ENCODE results near the gene ANKH. TPM values are rescaled to one million over a fixed set of nuclear protein-coding genes. Genes with fewer than 3 reads are reported as not detected.
"Not testable (repeated sequence)": the region's sequence is repeated elsewhere in the genome, so short reads cannot be mapped to it uniquely, and the experiment has no call there.

ANKH gene
- total and polyA plus RNA-seq, 4 experiments from 2014 or later: 34.1 to 165 (median 114) TPM

DNA sequence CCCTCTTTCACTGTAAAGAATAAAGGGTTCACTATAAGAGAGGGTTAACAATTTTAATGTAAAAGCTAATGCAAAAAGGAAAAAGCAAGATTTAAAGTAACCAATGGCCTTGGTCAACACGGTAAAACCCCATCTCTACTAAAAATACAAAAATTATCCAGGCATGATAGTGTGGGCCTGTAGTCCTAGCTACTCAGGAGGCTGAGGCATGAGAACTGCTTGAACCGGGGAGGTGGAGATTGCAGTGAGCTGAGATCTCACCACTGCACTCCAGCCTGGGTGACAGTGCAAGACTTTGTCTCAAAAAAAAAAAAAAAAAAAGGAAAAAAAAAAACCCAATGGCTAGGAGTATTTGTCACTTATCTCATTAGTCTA lies 53.8 kb downstream of the ANKH start:
- H3K27ac Mint-ChIP-seq: peak overlapping the region in 2 of 7 donors; percentile 21 to 66
- H3K36me3 ChIP-seq (ENCODE audit: insufficient read depth, low read length); H3K4me3 Mint-ChIP-seq; POLR2A ChIA-PET (ENCODE audit: partially characterized antibody); H3K4me3 ChIP-seq (ENCODE audit: low read length in 2 of 2); H3K27me3 ChIP-seq (ENCODE audit: insufficient read depth, low read length); H3K27ac ChIP-seq (ENCODE audit: low read depth, low read length); H3K27me3 Mint-ChIP-seq; H3K9me3 ChIP-seq (ENCODE audit: control insufficient read depth in 1 of 2, low read length in 2 of 2); DNase-seq; H3K36me3 Mint-ChIP-seq; H3K9me3 Mint-ChIP-seq; intact Hi-C loops (cut with micrococcal nuclease): not testable (repeated sequence)
- CTCF ChIA-PET (ENCODE audit: partially characterized antibody): interaction anchor here (1.3 to 1.4 kb wide), 2 partner anchors 9 to 50 kb away, joined by 3 to 4 read pairs; no protein-coding TSS in a partner anchor
- H3K4me1 ChIP-seq (ENCODE audit: insufficient read depth, low read length): peaks cover 18% of the 10 kb centered on the region
- peaks cover 47 to 78% (median 58%) of the 10 kb centered on the region in 4 donors for H3K4me1 Mint-ChIP-seq

DNA sequence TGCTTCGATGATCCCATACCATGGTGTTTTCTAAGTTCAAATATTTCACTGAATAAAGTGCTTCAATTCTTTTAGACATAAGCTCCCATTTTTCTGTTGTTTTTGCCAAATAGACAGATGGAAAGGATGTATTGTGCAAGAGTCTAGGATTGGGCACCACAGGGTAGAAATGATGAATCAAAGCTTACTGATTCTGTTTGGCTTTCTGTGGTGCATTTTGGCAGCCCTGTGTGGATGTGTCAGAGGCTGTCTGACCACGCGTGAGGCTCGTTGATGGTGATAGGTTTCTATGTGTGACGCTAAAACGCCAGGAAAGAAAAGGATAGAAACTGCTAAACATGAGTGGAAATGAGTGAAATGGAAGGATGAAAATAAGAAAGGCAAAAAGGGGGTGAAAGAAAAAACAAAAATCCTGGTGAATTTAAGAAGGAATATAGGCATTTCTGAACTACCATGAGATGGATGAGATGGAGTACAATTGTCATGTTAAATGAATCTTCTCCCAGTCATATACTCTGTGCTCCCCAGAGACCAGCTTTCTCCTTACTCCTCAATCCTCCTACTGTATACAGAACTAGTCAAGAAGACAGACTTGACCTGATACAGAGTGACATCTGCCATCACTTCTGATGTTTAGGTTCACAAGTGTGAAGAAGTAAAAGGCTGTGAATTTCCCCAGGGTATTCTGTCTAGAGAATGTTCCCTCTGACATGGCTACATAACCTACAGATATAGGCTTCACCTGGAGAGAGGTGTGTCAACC lies 54.4 kb downstream of the ANKH start:
- POLR2A ChIA-PET (ENCODE audit: partially characterized antibody): no interaction called here
- no peaks in the 10 kb centered on the region for H3K27me3 ChIP-seq (ENCODE audit: insufficient read depth, low read length)
- H3K27ac Mint-ChIP-seq: peak overlapping the region in 2 of 7 donors; percentile 21 to 53
- peaks cover 6 to 9% of the 10 kb centered on the region in 2 donors for H3K36me3 Mint-ChIP-seq
- no peak overlapping the region for H3K27ac ChIP-seq (ENCODE audit: low read depth, low read length)
- H3K9me3 Mint-ChIP-seq: no peaks in the 10 kb centered on the region
- H3K9me3 ChIP-seq (ENCODE audit: control insufficient read depth in 1 of 2, low read length in 2 of 2): no peaks in the 10 kb centered on the region
- H3K27me3 Mint-ChIP-seq: no peaks in the 10 kb centered on the region
- H3K4me1 Mint-ChIP-seq: peaks cover 50 to 80% (median 60%) of the 10 kb centered on the region in 4 donors
- H3K4me3 ChIP-seq (ENCODE audit: low read length in 2 of 2): no peak overlapping the region
- H3K4me3 Mint-ChIP-seq: no peak overlapping the region
- DNase-seq: no peak
- CTCF ChIA-PET (ENCODE audit: partially characterized antibody): interaction anchor here (0.6 to 1.4 kb wide), 6 partner anchors 10 to 90 kb away, joined by 3 to 4 read pairs (median 3); no protein-coding TSS in a partner anchor
- H3K36me3 ChIP-seq (ENCODE audit: insufficient read depth, low read length): no peaks in the 10 kb centered on the region
- H3K4me1 ChIP-seq (ENCODE audit: insufficient read depth, low read length): peaks cover 24% of the 10 kb centered on the region
- intact Hi-C loops (cut with micrococcal nuclease): no loop called here

DNA sequence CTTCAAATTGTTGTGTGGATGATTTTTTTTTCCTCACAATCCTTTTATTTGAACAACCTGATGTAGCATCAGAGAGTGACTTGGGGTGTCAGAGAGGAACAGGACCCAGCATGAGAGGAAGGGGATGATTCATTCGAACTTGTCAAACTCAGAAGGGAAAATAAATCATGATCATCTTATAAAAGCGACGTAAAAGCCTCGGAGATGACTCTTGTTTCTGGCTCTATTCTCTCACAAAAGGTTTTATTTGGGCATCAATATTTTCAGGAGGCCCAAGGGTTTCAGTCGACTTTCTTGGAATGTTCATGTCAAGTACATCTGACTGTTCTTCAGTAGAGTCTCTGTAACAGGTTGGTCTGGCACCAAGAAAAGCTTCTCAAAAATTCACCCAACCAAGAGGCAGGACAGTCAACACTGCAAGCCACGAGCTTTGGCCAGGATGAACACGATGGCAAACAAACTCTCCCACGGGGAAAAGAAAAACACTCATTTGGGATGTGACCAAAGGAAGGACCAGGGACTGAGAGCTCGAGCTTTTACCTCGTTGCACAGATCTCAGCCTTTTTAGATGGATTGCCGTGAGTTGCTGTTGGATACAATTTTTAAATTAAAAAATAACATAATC lies 55.1 kb downstream of the ANKH start:
- H3K27ac ChIP-seq (ENCODE audit: low read depth, low read length): no peak overlapping the region
- ChIA-PET CTCF (ENCODE audit: partially characterized antibody) (interaction anchor here (0.6 to 1.4 kb wide), 4 partner anchors 12 to 89 kb away, joined by 3 to 4 read pairs (median 3); no protein-coding TSS in a partner anchor), POLR2A (ENCODE audit: partially characterized antibody) (no interaction called here)
- H3K27ac Mint-ChIP-seq: no peak overlapping the region
- no peaks in the 10 kb centered on the region for H3K9me3 Mint-ChIP-seq
- H3K27me3 ChIP-seq (ENCODE audit: insufficient read depth, low read length): no peaks in the 10 kb centered on the region
- H3K36me3 ChIP-seq (ENCODE audit: insufficient read depth, low read length): no peaks in the 10 kb centered on the region
- peaks cover 30% of the 10 kb centered on the region for H3K4me1 ChIP-seq (ENCODE audit: insufficient read depth, low read length)
- intact Hi-C loops (cut with micrococcal nuclease): no loop called here
- no peak overlapping the region for H3K4me3 ChIP-seq (ENCODE audit: low read length in 2 of 2)
- H3K4me1 Mint-ChIP-seq: peaks cover 52 to 81% (median 63%) of the 10 kb centered on the region in 4 donors
- H3K4me3 Mint-ChIP-seq: no peak overlapping the region
- H3K36me3 Mint-ChIP-seq: peaks cover 6 to 8% of the 10 kb centered on the region in 2 donors
- H3K27me3 Mint-ChIP-seq: no peaks in the 10 kb centered on the region
- no peaks in the 10 kb centered on the region for H3K9me3 ChIP-seq (ENCODE audit: control insufficient read depth in 1 of 2, low read length in 2 of 2)
- DNase-seq: no peak

DNA sequence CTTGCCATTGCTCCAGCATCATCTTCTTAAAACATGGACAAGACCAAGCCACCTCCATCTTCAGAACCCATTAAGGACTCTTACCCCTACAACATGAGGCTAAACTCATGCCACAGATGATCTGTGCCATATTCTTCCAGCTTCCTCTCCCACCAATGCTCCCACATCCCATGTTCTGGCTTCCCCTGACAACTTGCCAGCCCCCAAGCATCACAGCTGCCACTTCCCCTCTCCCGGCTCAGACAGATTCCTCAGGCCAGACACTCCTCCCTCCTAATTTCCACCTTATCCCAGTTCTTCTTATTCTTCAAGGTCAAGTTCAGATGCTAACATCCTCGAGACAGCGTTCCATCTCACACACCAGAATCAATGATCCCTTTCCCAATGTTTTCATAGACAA lies 57.8 kb downstream of the ANKH start:
- Histone ChIP-seq H3K4me3 (ENCODE audit: low read length in 2 of 2) (no peak overlapping the region), H3K4me1 (ENCODE audit: insufficient read depth, low read length) (peaks cover 53% of the 10 kb centered on the region), H3K27ac (ENCODE audit: low read depth, low read length) (no peak overlapping the region), H3K9me3 (ENCODE audit: control insufficient read depth in 1 of 2, low read length in 2 of 2) (no peaks in the 10 kb centered on the region), H3K36me3 (ENCODE audit: insufficient read depth, low read length) (no peaks in the 10 kb centered on the region), H3K27me3 (ENCODE audit: insufficient read depth, low read length) (no peaks in the 10 kb centered on the region)
- ChIA-PET CTCF (ENCODE audit: partially characterized antibody) (no interaction called here), POLR2A (ENCODE audit: partially characterized antibody) (no interaction called here)
- Mint-ChIP-seq H3K27ac (peak overlapping the region; percentile 0 to 70 (median 47)), H3K36me3 (peaks cover 0 to 7% of the 10 kb centered on the region in 2 donors), H3K4me1 (peaks cover 56 to 78% (median 65%) of the 10 kb centered on the region in 4 donors), H3K9me3 (no peaks in the 10 kb centered on the region), H3K4me3 (no peak overlapping the region), H3K27me3 (no peaks in the 10 kb centered on the region)
- DNase-seq: no peak
- intact Hi-C loops (cut with micrococcal nuclease): no loop called here

- Mint-ChIP-seq H3K4me1 (peaks cover 58 to 82% (median 67%) of the 10 kb centered on the region in 4 donors), H3K4me3 (peak overlapping the region in 4 of 8 donors; percentile 13 to 43 (median 22)), H3K27ac (peak overlapping the region in 6 of 7 donors; percentile 3 to 82 (median 51)), H3K36me3 (peaks cover 0 to 7% of the 10 kb centered on the region in 2 donors), H3K9me3 (no peaks in the 10 kb centered on the region), H3K27me3 (no peaks in the 10 kb centered on the region)
- Histone ChIP-seq H3K9me3 (ENCODE audit: control insufficient read depth in 1 of 2, low read length in 2 of 2) (no peaks in the 10 kb centered on the region), H3K27ac (ENCODE audit: low read depth, low read length) (no peak overlapping the region), H3K4me3 (ENCODE audit: low read length in 2 of 2) (no peak overlapping the region), H3K27me3 (ENCODE audit: insufficient read depth, low read length) (no peaks in the 10 kb centered on the region), H3K36me3 (ENCODE audit: insufficient read depth, low read length) (no peaks in the 10 kb centered on the region), H3K4me1 (ENCODE audit: insufficient read depth, low read length) (peaks cover 53% of the 10 kb centered on the region)
- DNase-seq: no peak
- ChIA-PET CTCF (ENCODE audit: partially characterized antibody) (no interaction called here), POLR2A (ENCODE audit: partially characterized antibody) (no interaction called here)
- intact Hi-C loops (cut with micrococcal nuclease): no loop called here
These were observed 59.4 kb downstream of the ANKH start for GRCh38 chr5:14812166-14812565.

DNA sequence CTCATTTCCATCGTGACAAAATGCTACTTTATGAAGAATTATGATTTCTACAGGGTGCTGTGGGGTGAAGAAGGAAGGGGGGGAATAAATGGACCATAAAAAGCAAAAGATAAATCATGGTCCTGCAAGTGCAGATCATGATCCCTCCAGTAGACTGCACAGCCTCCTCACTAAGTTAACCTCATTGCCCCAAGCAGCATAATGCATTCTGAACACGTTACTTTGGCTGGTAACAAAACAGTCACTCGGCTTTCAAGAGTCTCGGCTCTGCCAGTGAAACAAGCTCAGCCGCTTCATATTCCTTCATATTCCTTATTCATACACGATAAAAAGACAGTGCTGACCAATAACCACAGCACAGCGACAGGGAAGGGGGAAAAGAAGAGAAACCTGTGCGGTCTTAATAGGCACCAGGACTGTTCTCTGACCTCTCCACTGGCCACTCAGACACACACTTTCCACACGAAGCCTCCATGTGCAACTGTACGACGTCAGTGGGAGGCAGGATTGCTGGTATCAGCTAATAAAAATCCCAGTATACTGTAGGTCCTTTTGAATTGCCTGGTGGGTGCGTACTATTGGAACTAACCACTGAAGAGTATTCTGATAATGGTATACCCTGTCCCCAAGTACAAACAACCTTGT lies 60.5 kb downstream of the ANKH start:
- H3K4me1 Mint-ChIP-seq: peaks cover 55 to 81% (median 63%) of the 10 kb centered on the region in 4 donors
- POLR2A ChIA-PET (ENCODE audit: partially characterized antibody): interaction anchor here (2.7 kb wide), 1 partner anchor 60 kb away, joined by 26 read pairs; the partner anchor contains the start of gene ANKH
- Histone ChIP-seq H3K9me3 (ENCODE audit: control insufficient read depth in 1 of 2, low read length in 2 of 2) (no peaks in the 10 kb centered on the region), H3K27me3 (ENCODE audit: insufficient read depth, low read length) (no peaks in the 10 kb centered on the region), H3K36me3 (ENCODE audit: insufficient read depth, low read length) (no peaks in the 10 kb centered on the region), H3K4me3 (ENCODE audit: low read length in 2 of 2) (no peak overlapping the region), H3K4me1 (ENCODE audit: insufficient read depth, low read length) (peaks cover 53% of the 10 kb centered on the region), H3K27ac (ENCODE audit: low read depth, low read length) (peak overlapping the region; percentile 2)
- CTCF ChIA-PET (ENCODE audit: partially characterized antibody): no interaction called here
- H3K36me3 Mint-ChIP-seq: peaks cover 2 to 13% of the 10 kb centered on the region in 2 donors
- no peaks in the 10 kb centered on the region for H3K27me3 Mint-ChIP-seq
- peak overlapping the region; percentile 63 to 95 (median 91) for H3K27ac Mint-ChIP-seq
- DNase-seq: no peak
- no peaks in the 10 kb centered on the region for H3K9me3 Mint-ChIP-seq
- peak overlapping the region; percentile 14 to 91 (median 84) for H3K4me3 Mint-ChIP-seq
- intact Hi-C loops (cut with micrococcal nuclease): loop anchor here (2.0 kb wide), 1 partner anchor 396 kb away; no protein-coding TSS in a partner anchor
